NCI-H510A treated with DMSO at 0.1 percent for 48 hours (cell line): ENCODE results near the gene CSGALNACT2.

Experiments used
- DNase-seq: peaks from one replicate; lab custom pipeline; 2025; lab: John Stamatoyannopoulos, UW

The CSGALNACT2 gene

GRCh38 chr10:43228783-43229207, 90.5 kb downstream of the CSGALNACT2 start:
- DNase-seq: no peak

GRCh38 chr10:43229208-43230061, 91.2 kb downstream of the CSGALNACT2 start:
- no peak for DNase-seq

GRCh38 chr10:43230101-43230908, 92.1 kb downstream of the CSGALNACT2 start:
- DNase-seq: no peak

GRCh38 chr10:43230909-43231522, 92.8 kb downstream of the CSGALNACT2 start:
- DNase-seq: no peak

GRCh38 chr10:43231523-43232078, 93.4 kb downstream of the CSGALNACT2 start:
- DNase-seq: no peak

GRCh38 chr10:43233601-43234430, 95.6 kb downstream of the CSGALNACT2 start:
- no peak for DNase-seq

- DNase-seq: no peak
Observed at GRCh38 chr10:43234471-43235041, 96.3 kb downstream of the CSGALNACT2 start.
